Endodermal cell (in vitro differentiated cells): ENCODE measurements around the gene ADK. TPM values are rescaled to one million over a fixed set of nuclear protein-coding genes. Genes with fewer than 3 reads are reported as not detected.

ENCODE experiments used
- DNase-seq: peaks from one replicate; pipeline ENCODE4 v3.0.0-alpha.2; 2017
- H3K27ac ChIP-seq: 2 replicates; pipeline ENCODE4 v1.5.1; 2013; ENCODE audit warnings: mild to moderate bottlenecking, low read depth, low read length, moderate library complexity
- H3K27me3 ChIP-seq: 2 replicates; pipeline ENCODE4 v1.6.1; 2013; ENCODE audit warnings: mild to moderate bottlenecking, low read length, moderate library complexity; ENCODE audit not compliant: insufficient read depth, control insufficient read depth, poor library complexity, severe bottlenecking
- H3K36me3 ChIP-seq: 2 replicates; pipeline ENCODE4 v1.7.0; 2013; ENCODE audit warnings: mild to moderate bottlenecking, low read length, moderate library complexity; ENCODE audit not compliant: control insufficient read depth, insufficient read depth
- H3K4me1 ChIP-seq: one replicate; pipeline ENCODE4 v1.7.0; 2013; ENCODE audit warnings: low read length; ENCODE audit not compliant: control insufficient read depth, insufficient read depth
- H3K4me3 ChIP-seq: 2 replicates; pipeline ENCODE4 v1.5.1; 2013; ENCODE audit warnings: mild to moderate bottlenecking, low read length, moderate library complexity
- H3K9ac ChIP-seq: 2 replicates; pipeline ENCODE4 v1.6.1; 2013; ENCODE audit warnings: mild to moderate bottlenecking, low read length, moderate library complexity; ENCODE audit not compliant: poor library complexity, severe bottlenecking; ENCODE audit errors: extremely low read depth
- H3K9me3 ChIP-seq: 2 replicates; pipeline ENCODE4 v1.6.1; 2013; ENCODE audit warnings: mild to moderate bottlenecking, low read length, moderate library complexity; ENCODE audit not compliant: control insufficient read depth
- H3K27ac Mint-ChIP-seq: 2 replicates; pipeline ENCODE4 v1.8.0; 2020; ENCODE audit warnings: mixed read lengths
- H3K27me3 Mint-ChIP-seq: 2 replicates; pipeline ENCODE4 v1.8.0; 2021; ENCODE audit warnings: mild to moderate bottlenecking, mixed read lengths; ENCODE audit not compliant: insufficient read depth
- H3K36me3 Mint-ChIP-seq: 2 replicates; pipeline ENCODE4 v1.8.0; 2020; ENCODE audit warnings: low read depth, mixed read lengths
- H3K4me1 Mint-ChIP-seq: 2 replicates; pipeline ENCODE4 v1.8.0; 2020; ENCODE audit warnings: mixed read lengths
- H3K4me3 Mint-ChIP-seq: 2 replicates; pipeline ENCODE4 v1.8.0; 2020; ENCODE audit warnings: mild to moderate bottlenecking, moderate library complexity, mixed read lengths
- H3K9me3 Mint-ChIP-seq: 2 replicates; pipeline ENCODE4 v1.8.0; 2020; ENCODE audit warnings: mild to moderate bottlenecking, mixed read lengths
- CTCF ChIP-seq: fragments of 200-600 bp; sonication (generic); conservative IDR thresholded peaks from 2 replicates; pipeline ENCODE4 v1.5.0; 2021; ENCODE audit warnings: antibody characterized with exemption, mild to moderate bottlenecking
- WGBS, 2 experiments: methylation state at CpG; one replicate each; pipeline versions ENCODE4 v1.1.5 to v1.1.7; 2013; ENCODE audit warnings: missing lambda C conversion rate in 2 of 2, mixed read lengths in 1 of 2; ENCODE audit not compliant: insufficient coverage in 1 of 2, insufficient read length in 1 of 2; 5-methylcytosine and 5-hydroxymethylcytosine counted together
- total RNA-seq, 2 donors: library from RNA; stranded (reverse); fragmentation: NEBNext Ultra II Directional in 1 of 2; extraction: Animal tissue kit (Norgen Biotek cat#: 25700) in 1 of 2; gene quantifications; 2 replicates in 1 of 2; 3 replicates in 1 of 2; pipeline ENCODE4 v1.2.1, GENCODE V29; 2021

The ADK gene
- total RNA-seq, 2 donors from 2014 or later: 23.6 to 36.7 TPM

- Histone ChIP-seq H3K4me3 (no peak overlapping the region), H3K36me3 (peaks cover 96% of the 10 kb centered on the region), H3K27ac (no peak overlapping the region), H3K9me3 (no peaks in the 10 kb centered on the region), H3K27me3 (no peaks in the 10 kb centered on the region), H3K4me1 (peaks cover 4% of the 10 kb centered on the region), H3K9ac (no peak overlapping the region)
- TF ChIP-seq CTCF: no peak
- Mint-ChIP-seq H3K9me3 (no peaks in the 10 kb centered on the region), H3K27ac (no peak overlapping the region), H3K4me1 (peaks cover 6% of the 10 kb centered on the region), H3K4me3 (no peak overlapping the region), H3K27me3 (no peaks in the 10 kb centered on the region), H3K36me3 (peaks cover 74% of the 10 kb centered on the region)
- 84 to 94% methylated on average over 3 of the region's 3 CpGs for WGBS, 2 experiments
- DNase-seq: no peak
Observed at GRCh38 chr10:74122060-74122459, 29.0 kb upstream of the ADK start.

GRCh38 chr10:74123081-74123480, 27.9 kb upstream of the ADK start:
- no peak overlapping the region for H3K4me3 ChIP-seq
- 43 to 71% methylated on average over 1 of the region's 1 CpG for WGBS, 2 experiments
- peaks cover 70% of the 10 kb centered on the region for H3K36me3 Mint-ChIP-seq
- H3K36me3 ChIP-seq: peaks cover 90% of the 10 kb centered on the region
- H3K27ac Mint-ChIP-seq: no peak overlapping the region
- no peaks in the 10 kb centered on the region for H3K27me3 Mint-ChIP-seq
- H3K27ac ChIP-seq: no peak overlapping the region
- no peak for DNase-seq
- H3K4me1 ChIP-seq: peaks cover 4% of the 10 kb centered on the region
- TF ChIP-seq CTCF: no peak
- peaks cover 6% of the 10 kb centered on the region for H3K4me1 Mint-ChIP-seq
- no peaks in the 10 kb centered on the region for H3K27me3 ChIP-seq
- no peak overlapping the region for H3K4me3 Mint-ChIP-seq
- H3K9me3 ChIP-seq: no peaks in the 10 kb centered on the region
- no peaks in the 10 kb centered on the region for H3K9me3 Mint-ChIP-seq
- H3K9ac ChIP-seq: no peak overlapping the region

- no peaks in the 10 kb centered on the region for H3K9me3 Mint-ChIP-seq
- WGBS, 2 experiments: 94 to 100% methylated on average over 5 to 11 of the region's 11 CpGs
- H3K4me1 ChIP-seq: no peaks in the 10 kb centered on the region
- no peak overlapping the region for H3K4me3 Mint-ChIP-seq
- peaks cover 71% of the 10 kb centered on the region for H3K36me3 ChIP-seq
- no peak overlapping the region for H3K4me3 ChIP-seq
- H3K36me3 Mint-ChIP-seq: peaks cover 59% of the 10 kb centered on the region
- no peaks in the 10 kb centered on the region for H3K27me3 ChIP-seq
- no peaks in the 10 kb centered on the region for H3K27me3 Mint-ChIP-seq
- H3K9me3 ChIP-seq: no peaks in the 10 kb centered on the region
- H3K27ac ChIP-seq: no peak overlapping the region
- H3K27ac Mint-ChIP-seq: no peak overlapping the region
- TF ChIP-seq CTCF: no peak
- H3K9ac ChIP-seq: no peak overlapping the region
- no peaks in the 10 kb centered on the region for H3K4me1 Mint-ChIP-seq
- no peak for DNase-seq
Observed at GRCh38 chr10:74133923-74134820, 16.8 kb upstream of the ADK start.
